Measurements from ENCODE around the gene SFMBT2.

Gene SFMBT2

DNA sequence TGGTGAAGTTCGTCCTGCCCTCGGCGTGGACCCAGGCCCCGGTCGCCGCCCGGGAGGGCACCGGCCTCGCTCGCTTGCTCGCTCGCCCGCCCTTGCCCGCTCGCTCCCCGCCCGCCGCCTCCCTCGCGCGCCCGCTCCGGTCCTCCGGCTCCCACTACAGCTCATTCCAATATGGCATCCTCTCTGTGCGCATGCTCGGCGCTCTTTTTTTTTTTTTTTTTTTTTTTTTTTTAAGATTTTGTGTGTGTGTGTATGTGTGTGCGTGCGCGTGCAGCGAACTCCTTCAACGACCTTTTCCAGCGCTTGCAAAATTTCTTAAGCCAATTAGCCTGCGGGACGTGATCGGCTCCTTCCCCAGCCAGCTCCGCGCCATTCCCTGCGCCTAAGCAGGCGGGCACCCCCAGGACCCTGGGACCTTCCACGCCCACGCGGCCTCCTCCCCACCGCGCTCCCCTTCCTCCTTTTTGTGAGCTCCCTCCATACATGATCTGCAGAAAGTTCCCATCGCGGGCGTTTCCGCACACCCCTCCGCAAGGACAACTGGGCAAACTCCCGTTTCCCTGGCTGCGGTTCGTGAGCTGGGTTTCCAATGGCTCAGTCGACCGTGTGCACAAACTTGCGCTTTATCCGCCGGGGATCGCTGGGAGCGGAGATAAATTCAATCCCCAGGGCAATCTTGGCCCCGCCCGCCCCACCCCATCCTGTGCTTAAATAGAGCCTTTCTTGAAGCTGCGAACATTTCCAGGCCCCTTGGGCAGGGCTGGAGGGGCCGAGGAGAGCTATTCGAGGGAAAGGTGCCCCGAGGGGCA is at the start of gene SFMBT2:
SFMBT2 (minus strand) TSS at position 173 of the 809 bp plus-strand sequence. CDS start 29,136 bp downstream, outside the sequence.
- DNase-seq = peak; percentile 7

DNA sequence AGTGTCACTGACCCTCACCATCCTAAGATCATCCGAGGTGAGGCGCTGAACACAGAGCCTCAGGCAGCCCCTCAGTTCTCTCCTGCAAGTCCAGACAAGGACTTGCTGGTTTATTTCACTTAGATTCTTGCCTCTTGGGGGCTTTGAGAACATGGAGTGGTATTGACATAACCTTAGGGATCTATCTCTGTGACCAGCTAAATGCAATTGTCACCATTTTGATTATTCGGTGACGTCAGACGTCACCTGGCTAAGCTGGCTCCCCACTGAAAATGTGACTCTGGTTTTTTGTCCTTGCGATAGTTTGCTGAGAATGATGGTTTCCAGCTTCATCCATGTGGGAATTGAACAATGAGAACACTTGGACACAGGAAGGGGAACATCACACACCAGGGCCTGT is 49.2 kb upstream of the SFMBT2 start:
- DNase-seq = no peak

DNA sequence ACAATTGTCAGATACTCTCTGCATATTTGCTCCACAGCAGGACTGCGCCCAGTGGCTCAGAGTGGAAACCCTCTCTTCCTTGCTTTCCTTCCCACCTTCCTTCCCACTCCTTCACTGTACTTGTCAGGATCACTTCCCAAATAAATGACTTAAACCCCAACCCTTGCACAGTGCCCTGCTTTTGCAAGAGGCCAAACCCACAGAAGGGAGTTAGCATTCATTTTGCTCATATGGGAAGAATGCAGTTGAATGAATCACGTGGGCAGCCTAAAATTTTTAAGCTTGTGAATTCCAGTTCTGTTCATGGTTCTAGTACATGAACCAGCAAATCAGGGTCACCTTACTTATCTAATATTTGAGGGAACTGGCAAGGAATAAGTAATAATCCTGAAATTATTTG is 47.7 kb upstream of the SFMBT2 start:
- no peak for DNase-seq

DNA sequence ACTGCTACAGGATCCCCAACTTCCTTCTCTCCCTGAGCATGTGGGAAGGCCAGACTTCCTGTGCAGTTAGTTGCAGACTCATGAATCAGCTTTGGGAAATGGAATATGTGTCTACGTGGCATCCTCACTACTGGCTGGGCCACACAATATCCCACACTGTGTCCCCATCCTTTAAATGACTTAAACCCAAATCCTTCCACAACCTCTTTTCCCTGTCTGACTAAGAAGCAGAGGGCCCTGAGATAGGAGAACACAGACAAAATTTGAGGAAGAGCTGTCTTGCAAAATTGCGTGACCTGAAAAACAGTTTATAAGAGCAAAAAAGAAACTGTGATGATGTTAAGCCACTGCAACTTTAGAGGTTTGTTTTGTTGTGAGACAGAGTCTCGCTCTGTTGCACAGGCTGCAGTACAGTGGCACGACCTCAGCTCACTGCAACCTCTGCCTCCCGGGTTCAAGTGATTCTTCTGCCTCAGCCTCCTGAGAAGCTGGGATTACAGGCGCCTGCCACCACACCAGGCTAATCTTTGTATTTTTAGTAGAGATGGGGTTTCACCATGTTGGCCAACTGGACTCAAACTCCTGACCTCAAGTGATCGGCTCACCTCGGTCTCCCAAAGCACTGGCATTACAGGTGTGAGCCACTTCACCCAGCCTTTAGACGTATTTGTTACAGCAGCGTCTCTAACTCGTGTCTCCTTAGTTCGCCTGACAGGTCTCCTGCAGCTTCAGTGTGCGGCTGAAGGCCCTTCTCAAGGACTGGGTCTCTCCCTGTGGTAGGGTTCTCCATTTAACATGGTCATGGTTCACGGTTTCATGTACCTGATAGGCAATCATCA is 46.9 kb upstream of the SFMBT2 start:
- DNase-seq = no peak

DNA sequence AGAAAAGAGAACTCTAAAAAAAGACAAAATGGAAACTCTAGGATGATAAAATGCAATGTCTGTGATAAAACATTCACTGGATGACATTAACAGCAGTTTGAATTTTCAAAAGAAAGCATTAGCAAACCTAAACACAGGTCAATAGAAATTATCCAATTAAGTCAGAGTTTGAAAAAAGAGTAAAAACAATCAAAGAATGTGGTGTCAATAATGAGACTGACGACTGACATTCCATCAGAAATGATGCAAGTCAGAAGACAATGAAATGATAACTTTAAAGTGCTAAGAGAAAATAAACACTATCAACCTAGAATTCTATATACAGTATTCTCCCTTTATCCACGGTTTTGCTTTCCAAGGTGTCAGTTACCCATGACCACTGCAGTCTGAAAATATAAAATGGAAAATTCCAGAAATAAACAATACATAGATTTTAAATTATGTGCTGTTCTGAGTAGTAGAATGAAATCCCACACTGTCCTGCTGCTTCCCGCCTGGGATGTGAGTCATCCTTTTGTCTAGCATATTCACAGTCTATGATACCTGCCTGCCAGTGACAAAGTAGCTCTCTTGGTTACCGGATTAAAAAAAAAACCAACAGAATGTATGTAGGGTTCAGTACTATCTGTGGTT is 38.3 kb upstream of the SFMBT2 start:
- DNase-seq = no peak

DNA sequence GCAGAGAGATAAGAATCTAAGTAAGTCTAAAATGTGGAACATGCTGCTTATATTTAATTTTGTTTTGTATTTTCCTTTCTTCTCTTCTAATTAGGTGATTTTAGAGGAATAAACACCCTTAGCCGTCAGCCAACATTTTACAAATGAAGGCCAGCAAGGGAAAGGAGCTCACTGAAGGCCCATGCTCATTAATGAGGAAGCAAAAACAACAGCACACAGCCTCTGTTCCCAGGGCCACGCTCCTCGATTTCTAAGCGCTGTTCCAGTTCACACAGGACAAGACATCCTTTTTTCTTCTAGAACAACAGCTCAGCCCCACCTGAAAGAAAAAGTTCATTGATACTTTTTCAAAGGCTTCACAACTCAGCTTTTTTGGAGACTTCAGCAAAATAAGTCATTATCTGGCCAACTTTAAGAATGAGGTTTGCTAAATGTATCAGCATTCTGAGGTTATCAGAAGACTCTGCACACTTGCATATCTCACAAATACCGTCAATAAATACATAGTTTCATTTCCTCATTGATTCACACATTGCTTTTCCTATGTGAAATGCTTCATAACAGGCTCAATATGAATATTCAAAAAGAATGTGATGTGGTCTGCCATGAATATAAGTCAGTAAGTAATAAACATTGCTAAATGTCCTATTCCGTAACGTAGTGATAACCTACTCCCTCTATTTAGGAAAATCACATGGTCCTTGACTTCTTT is 34.8 kb upstream of the SFMBT2 start:
- no peak for DNase-seq

DNA sequence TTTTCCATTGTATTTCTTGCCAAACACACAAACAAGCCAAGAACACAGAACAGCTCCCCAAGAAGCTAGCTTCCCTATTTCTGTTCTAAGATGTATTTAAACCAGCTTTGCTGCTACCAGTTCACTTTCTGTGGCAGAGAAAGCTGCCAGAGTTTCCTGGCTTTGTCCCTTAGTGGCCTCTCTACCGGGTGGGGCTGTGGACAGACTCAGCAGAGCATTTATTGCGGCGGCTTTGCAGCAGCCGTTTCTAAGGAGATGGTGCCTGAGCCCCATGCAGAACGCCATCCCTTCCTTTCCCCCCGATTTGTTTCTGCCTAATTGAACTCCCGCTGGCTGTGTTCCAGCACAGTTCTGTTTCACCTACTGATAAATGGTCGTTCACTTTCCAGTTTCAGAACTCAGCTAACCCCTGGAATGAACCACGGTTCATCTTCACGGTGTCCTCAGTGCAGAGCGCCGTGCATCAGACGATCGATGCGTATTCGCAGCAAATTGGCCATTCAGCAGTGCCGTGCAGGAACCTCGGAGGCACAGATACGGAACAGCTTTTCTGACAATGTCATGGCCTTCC is 33.8 kb upstream of the SFMBT2 start:
- no peak for DNase-seq

DNA sequence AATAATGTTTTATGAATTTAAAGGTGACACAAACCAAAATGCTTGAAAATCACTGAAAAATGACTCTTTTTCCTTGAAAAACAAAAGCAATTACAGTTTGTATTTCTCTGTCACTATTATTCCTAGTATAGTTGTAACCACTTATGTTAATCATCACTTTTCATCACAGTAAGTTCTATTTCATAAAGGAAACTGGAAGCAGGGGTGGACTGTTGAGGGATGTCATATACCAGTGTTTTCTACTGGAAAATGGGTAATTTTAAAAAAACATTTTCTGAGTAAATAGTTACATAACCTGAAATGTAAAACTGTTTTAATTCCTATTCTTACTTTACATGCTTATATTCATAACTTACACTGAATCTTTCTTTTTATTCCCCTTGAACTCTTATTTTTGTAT is 32.2 kb upstream of the SFMBT2 start:
- no peak for DNase-seq

DNA sequence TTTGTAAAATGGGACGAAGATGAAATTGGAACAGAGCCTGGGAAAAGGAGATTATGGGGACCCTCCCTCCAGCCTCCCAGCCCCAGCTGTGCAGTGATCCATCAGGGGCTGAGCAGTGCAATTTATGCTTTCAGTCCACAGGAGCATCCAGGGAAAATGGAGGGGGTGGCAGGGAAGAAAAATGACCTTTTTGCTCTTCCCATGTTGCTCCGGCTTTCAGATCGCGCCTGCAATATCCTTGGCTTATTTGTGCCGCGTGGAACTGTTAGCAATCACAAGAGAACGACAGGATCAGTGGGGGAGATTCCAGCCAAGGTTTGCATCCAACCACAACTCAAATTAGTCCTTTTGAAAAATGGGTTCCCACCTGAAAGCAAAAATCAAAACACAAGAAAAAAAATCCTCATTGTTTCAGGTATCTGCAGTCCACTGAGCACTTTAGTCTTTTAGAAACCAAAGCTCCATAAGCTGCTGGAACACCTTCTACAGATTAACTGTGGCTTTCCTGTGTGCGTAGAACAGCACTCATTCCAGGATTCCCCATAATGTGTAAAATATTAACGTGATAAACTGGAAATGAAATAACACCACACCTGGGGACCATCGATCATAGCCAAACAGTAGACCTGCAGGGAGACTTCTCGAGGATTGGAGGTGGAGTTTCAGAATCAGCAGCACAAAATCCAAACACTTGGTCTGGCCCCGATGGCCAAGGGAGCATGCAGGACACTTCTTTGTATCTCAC is 30.7 kb upstream of the SFMBT2 start:
- DNase-seq = no peak

DNA sequence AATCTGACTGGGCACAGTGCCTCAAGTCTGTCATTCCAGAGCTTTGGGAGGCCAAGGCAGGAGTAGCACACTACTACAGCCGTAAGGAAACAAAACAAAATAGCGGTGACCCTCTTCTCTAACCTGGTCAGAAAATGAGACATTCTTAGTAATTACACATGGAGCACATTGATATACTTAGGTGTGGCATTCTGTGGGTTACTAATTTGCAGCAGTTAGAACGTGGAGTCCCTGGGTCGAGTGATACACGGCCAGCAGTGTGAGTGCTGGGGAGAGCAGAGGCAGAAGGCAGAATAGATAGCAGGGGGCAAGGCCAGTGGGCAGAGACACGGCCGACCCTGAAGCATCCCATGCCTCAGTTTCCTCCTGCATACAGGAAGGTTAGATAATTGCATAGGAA is 28.9 kb upstream of the SFMBT2 start:
- DNase-seq = no peak

DNA sequence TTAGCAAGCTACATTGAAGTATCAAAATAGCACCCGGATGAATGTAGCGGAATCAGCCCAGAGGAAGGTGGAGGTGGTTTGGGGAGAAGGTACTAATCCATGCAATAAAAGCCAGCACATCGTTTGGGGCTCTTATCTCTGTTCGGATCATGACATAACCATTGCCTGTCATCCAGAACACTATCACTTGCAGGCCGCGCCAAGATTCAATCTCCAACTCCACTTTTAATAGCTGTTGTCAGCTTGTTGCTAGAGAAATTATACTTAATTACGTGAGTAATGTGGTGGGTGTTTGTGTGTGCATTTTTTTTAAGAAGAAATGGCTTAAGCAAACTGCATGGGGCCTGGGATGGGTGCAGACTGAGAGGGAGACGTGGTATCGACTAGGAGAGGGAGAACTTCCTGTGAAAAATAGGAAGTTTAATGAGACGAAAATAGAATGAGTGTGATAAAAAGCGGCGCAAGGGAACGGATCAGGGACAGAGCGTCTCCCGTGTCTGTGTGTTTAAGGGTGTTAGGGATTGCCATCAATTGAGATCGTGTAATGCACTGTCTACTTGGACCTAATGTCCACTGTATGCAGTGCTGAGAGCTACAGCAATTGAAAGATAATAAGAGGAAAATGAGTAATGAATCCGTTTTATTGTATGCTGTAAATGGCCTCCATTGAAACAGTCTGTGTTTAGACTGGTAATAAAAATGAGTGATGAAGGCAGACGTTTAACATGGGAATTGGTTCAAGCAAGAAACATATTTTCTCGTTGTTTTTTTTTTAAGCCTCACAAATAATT is 27.6 kb upstream of the SFMBT2 start:
- no peak for DNase-seq

DNA sequence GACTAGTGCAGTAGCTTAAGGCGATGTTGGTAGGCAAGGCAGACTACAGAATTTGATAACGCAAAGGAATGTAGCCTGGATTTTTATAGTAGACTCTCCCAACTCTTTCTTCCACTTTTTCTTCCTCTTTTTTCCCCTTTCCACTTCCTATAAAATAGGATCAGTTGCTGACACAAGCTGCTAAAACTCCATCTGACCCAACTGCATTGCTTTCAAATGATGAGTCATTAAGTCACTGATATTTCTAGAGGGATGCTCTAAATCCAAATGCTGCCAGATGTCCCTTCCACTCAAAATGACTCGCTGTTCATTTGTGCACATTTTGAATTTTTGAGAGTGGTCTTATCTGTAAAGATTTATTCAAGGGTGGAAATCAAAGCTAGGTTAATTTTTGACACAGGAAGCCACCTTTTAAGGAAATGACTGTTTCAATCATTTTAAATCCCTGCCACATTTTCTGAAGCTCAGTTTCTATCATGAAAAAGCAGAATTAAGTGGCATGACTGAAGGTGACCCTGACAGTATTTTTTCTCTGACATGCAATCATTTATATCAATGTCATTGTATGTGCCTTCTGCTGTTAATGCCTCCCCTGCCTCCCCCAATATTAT is 25.8 kb upstream of the SFMBT2 start:
- DNase-seq = no peak

DNA sequence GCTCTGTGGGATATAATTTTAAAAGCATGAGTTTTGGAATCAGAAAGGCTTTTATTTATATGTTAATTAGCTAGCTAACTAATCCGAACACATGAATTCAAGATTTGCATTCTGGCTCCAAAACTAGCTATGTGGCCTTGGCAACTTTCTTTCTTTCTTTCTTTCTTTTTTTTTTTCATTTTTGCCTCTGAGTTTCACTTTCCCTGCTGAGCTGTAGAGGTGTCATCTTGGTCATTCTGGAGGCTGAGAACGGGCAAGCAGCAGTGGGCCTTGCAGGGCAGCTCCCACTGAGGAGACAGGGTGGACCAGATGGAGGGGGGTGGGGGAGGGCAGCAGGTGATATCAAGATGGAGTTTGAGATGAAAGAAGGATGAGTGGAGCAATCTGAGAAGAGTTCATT is 24.8 kb upstream of the SFMBT2 start:
- no peak for DNase-seq

DNA sequence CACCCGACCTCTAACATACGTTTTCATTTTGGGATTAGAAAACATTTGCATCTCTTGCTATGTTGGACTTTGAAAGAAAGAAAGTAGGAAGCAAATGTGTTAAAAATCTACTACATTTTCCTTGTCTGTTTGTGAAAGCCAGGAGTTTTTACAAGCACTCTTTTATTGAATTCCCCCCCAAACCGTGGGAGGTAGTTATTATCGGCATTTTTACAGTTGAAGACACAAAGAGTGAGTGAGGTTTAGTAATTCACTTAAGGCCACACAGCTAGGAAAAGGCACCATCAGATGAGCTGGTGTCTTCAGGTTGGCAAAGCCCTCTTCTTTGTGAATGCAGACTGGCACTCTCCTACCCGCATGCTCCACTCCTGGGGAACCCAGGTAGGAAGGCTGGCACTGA is 23.5 kb upstream of the SFMBT2 start:
- DNase-seq = no peak

DNA sequence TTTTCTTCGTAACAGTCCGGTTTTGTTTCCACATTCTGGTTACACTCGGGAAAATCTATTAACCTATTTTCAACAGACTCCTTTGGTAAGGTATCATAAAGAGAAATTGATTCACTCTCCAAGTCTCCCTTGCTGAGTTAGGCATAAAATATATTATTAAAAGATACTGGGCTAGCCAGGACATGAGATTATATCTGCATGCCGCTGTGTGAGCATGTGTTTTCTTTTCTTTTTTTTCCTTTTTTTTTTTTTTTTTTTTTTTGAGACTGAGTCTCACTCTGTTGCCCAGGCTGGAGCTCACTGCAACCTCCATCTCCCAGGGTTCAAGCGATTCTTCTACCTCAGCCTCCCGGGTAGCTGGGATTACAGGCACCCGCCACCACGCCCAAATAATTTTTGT is 23.0 kb upstream of the SFMBT2 start:
- no peak for DNase-seq

DNA sequence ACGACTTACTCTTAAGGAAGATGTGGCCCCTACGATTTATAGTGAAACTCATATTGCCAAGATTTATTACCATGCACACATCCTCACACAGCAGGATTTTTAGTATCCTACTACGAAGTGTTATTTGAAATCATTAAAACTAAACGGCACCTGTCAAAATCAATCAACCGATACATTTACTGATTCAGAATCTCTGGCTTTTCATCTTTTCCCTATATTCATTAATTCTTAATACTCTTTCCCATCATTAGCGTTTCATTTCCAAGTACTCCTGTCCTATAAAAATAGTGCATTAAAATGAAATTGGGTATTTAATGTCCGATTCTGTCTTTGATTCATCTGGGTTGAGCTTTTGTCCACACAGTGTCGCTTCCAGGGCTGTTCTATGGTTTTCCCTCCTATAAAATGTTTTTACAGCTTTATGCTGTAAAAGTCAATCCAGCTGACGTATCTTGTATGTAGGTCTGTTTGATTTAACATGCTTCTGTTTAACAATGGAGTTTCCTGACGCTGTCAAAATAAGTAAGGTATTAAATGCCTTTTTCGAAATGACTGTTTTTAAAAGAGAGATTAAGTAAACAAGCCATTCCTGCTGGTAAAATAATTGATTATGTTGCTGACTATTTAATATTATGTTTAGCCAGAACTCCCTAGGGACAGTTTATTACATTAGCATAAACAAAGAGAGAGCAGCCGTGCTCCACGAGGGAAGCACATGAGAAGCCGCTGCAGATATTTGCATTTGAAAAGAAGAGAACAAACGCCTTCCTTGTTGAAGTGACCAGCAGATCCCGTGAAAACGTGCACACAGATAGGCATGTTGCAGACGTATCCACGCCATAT is 22.3 kb upstream of the SFMBT2 start:
- DNase-seq = no peak

DNA sequence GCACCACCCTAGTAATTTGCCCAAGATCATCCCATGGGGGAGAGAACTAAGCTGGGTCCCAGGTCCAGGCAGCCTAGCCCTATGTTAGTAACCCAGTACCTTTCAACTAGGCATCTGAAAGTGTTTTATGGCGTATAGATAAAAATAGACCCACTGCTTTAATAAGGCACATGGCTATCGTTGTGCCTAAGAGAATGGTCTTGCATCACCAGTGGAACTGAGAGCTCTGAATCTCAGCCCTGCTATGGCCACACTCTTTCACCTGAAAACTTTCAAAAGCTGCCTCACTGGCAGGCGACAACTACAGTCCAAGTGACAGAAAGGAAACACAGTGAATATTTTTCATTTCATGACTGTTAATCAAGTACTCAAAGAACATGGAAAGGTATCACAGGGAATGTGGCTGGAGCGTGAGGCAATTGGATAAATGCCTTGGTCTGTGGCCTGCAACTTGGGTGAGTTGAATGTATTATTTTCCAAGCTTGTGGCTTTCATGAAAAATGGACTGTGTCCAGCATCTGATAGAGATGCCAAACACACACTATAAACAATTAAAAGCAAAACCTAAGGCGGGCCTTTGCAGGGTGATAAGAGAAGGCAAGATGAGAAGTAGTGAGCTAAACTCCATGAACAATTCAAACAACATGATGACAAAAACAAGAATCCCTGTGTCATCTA is 18.0 kb upstream of the SFMBT2 start:
- DNase-seq = no peak

DNA sequence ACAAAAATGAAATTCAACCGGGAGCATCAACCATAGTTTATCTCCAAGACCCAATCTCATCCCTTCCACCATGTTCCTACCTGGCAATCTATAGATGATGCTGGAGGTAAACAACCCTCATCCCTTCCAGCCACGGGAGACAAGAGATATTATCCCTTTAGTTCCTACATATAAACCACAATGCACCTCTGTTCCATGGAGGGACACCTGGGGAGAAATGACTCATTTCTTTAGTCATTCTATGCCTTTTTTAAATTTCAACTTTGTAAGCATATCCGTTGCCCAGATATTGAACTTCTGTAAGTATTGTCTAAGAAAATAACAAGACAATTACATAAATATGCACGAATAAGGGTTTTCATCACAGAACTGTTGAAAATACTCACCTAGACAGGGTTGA is 15.5 kb upstream of the SFMBT2 start:
- no peak for DNase-seq

DNA sequence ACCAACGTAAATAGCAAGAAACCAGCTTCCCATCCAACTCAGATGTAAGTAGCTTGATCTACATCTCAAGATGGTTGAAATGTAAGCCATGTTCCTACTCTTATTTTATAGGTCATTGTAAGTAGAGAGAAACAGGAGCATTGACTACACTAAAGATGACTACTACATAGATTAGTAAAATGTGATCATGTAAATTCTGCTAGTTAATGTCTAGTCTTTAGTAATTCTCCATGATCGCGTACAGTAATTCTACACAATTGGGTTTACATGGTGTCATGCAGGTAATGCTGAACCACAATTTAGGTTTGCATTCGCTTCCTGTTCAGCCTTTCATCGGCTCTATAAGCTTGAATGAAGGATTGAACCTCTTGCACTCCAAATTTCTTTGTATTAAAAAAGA is 14.9 kb upstream of the SFMBT2 start:
- DNase-seq = no peak
